GM12874 (cell line): Measurements from ENCODE around the gene RAD51B.

Experiments used
- CTCF ChIP-seq: IDR thresholded peaks from 2 replicates; pipeline ENCODE4 v1.5.1; 2011; ENCODE audit warnings: low read depth, mild to moderate bottlenecking, control low read depth, low read length, moderate library complexity; ENCODE audit not compliant: insufficient read depth

The RAD51B gene

GRCh38 chr14:68694516-68695235, 875.1 kb downstream of the RAD51B start:
- TF ChIP-seq CTCF = no peak

- TF ChIP-seq CTCF = no peak
Measured at GRCh38 chr14:68695326-68695768, 875.8 kb downstream of the RAD51B start.

- TF ChIP-seq CTCF = no peak
Measured at GRCh38 chr14:68695856-68696255, 876.3 kb downstream of the RAD51B start.

- no peak for TF ChIP-seq CTCF
Measured at GRCh38 chr14:68696266-68696665, 876.7 kb downstream of the RAD51B start.

GRCh38 chr14:68696721-68697495, 877.3 kb downstream of the RAD51B start:
- TF ChIP-seq CTCF = no peak

GRCh38 chr14:68701001-68701741, 881.6 kb downstream of the RAD51B start:
- TF ChIP-seq CTCF = no peak

- no peak for TF ChIP-seq CTCF
Measured at GRCh38 chr14:68702135-68702534, 882.6 kb downstream of the RAD51B start.
